Measurements from ENCODE around the gene EXOC3L2.

The EXOC3L2 gene

DNA sequence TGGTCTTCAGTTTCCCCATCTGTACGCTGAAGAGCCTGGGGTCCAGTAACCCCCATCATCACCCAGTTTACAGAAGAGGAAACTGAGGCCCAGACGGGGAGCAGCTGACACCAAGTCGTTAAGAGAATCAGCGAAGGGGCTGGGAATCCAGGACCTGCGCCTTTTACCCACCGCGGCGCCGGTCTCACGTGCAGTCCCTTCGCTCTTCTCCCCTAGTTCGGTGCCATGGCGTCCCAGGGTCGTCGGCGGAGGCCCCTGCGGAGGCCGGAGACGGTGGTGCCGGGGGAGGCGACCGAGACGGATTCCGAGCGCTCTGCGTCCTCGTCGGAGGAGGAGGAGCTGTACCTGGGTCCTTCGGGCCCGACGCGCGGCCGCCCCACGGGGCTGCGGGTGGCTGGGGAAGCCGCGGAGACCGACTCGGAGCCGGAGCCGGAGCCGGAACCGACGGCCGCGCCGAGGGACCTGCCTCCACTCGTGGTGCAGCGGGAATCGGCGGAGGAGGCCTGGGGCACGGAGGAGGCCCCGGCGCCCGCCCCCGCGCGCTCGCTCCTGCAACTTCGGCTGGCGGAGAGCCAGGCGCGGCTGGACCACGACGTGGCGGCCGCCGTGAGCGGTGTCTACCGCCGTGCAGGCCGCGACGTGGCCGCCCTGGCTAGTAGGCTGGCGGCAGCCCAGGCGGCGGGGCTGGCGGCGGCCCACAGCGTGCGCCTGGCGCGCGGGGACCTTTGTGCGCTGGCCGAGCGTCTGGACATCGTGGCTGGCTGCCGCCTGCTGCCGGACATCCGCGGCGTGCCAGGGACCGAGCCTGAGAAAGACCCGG is 65.9 kb downstream of the EXOC3L2 start:
- DNase-seq (ENCODE audit: low read depth): no peak
- H3K4me3 ChIP-seq (ENCODE audit: control insufficient read depth, low read depth, low read length): peak overlapping the region; percentile 84
- TF ChIP-seq, protein P1, sequence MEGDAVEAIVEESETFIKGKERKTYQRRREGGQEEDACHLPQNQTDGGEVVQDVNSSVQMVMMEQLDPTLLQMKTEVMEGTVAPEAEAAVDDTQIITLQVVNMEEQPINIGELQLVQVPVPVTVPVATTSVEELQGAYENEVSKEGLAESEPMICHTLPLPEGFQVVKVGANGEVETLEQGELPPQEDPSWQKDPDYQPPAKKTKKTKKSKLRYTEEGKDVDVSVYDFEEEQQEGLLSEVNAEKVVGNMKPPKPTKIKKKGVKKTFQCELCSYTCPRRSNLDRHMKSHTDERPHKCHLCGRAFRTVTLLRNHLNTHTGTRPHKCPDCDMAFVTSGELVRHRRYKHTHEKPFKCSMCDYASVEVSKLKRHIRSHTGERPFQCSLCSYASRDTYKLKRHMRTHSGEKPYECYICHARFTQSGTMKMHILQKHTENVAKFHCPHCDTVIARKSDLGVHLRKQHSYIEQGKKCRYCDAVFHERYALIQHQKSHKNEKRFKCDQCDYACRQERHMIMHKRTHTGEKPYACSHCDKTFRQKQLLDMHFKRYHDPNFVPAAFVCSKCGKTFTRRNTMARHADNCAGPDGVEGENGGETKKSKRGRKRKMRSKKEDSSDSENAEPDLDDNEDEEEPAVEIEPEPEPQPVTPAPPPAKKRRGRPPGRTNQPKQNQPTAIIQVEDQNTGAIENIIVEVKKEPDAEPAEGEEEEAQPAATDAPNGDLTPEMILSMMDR (IDR thresholded peaks at IDR 0.05; ENCODE audit: control insufficient read depth, insufficient read depth, low read depth, low read length, missing control alignments): no peak

DNA sequence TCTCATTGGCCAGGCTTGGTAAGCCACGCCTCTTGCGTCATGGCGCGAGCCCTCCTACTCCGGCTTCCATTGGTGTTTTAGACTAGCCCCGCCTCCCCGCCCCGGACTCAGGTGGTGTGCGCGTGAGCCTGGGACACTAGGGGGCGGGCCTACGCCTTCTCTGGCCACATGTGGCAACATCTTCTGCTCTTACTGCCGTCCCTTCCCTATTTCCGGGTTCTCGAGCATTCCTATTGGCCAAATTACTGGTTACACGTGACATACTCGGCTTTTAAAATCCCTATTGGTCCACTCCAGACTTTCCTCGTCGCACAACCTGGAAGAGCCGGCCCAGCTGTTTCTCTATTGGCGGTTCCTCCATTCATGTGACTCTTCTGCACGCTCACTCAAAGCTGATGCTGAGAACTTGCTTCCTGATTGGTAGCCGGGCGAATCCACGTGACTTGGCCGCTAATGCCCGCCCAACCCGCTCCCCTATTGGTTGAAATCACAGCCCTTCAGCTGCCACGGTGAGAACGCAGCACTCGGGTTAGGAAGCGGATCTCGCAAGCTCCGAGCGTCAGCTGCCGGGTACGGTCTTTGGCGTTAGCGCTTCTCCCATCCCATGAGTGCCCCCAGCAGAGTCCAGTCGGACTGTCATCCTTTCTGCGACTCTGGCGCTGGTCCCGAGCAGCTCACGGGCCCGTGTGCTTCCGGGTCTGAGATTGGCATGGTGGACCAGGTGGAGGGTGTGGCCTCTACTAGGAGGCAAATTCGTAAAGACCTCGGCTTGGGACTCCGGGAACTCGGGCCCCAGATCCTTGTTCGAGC is 66.7 kb downstream of the EXOC3L2 start, which contains the start of gene BLOC1S3:
Gene BLOC1S3 (plus strand): TSS at position 523 of the 810 bp plus-strand sequence. CDS start 513 bp downstream, outside the sequence.
- H3K4me3 ChIP-seq (ENCODE audit: control insufficient read depth, low read depth, low read length): peak within 1 kb of the TSS; percentile 84
- TF ChIP-seq, protein P1 (IDR thresholded peaks at IDR 0.05; ENCODE audit: control insufficient read depth, insufficient read depth, low read depth, low read length, missing control alignments): peak; percentile 38
- DNase-seq (ENCODE audit: low read depth): peak; percentile 100

DNA sequence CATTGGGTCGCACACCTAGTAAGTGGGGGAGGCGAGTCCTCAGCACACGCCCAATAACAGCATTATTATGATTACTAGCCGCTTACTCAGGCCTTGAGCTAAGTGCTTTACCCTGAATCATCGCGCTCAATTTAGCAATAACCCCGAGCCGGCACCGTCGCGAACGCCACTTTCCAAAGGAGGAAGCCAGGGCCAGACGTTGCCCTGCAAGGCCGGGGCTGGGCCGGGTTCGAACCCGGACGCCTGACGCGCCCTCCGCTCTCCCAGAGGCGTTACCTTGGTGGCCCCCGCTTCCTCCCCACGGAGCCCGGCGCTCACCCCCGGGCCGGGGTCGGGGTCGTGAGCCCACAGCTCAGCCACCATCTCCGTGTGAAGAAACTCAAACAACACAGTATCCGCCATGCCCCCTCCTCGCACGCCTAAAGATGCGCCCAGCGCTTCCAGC is 67.4 kb downstream of the EXOC3L2 start, which contains the start of gene TRAPPC6A:
Gene TRAPPC6A (minus strand): TSS at position 421 of the 445 bp plus-strand sequence. CDS start 19 bp downstream, at position 402.
- H3K4me3 ChIP-seq (ENCODE audit: control insufficient read depth, low read depth, low read length): peak within 1 kb of the TSS; percentile 84
- TF ChIP-seq, protein P1 (IDR thresholded peaks at IDR 0.05; ENCODE audit: control insufficient read depth, insufficient read depth, low read depth, low read length, missing control alignments): no peak
- peak; percentile 45 for DNase-seq (ENCODE audit: low read depth)

DNA sequence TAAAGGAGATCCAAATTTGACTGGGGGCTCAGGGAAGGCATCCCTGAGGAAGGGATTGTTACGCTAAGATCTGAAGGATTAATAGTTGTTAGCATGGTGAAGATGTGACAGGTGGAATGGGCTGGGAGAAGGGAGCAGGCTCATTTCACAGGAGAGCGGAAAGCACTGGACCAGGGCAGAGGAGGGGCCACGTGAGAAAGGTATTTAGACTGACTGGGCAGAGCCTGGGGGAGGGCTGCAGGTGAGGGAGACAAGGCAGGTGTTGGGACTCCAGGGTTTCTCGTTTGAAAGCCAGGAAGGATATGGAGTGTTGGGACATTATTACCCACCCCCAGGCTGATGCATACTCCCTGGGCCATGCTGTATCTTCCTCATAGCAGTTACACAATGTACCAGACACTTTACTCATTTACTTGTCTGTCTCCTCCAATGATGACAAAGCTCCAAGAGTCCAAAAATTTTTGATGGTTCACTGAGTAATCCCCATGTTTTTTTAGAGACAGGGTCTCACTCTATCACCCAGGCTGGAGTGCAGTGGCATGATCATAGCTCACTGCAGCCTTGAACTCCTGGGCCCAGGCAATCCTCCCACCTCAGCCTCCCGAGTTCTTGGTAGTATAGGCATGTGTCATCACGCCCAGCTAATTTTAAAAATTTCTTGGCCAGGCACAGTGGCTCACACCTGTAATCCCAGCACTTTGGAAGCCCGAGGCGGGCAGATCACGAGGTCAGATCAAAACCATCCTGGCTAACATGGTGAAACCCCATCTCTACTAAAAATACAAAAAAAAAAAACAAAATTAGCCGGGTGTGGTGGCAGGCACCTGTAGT is 69.5 kb downstream of the EXOC3L2 start:
- DNase-seq (ENCODE audit: low read depth): no peak

DNA sequence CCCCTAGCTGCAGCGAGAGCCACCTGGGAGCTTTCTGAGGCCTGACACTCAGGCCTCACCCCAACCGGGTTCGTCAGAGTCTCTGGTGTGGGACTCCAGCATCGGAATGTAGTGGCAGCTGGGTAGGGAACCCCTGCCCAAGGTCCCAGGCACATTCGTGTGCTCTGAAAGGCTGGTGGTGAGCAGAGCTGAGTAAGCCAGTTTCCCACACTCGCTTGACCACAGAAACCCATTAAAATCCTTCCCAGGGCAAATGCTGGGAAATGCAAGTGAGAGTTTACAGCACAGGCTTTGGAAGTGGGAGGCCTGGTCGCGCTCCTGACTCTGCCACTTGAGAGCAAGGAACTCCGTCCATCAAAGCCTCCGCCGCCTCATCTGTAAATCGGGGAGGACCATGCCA is 71.4 kb downstream of the EXOC3L2 start:
- TF ChIP-seq, protein P1 (IDR thresholded peaks at IDR 0.05; ENCODE audit: control insufficient read depth, insufficient read depth, low read depth, low read length, missing control alignments): no peak
- DNase-seq (ENCODE audit: low read depth): peak; percentile 95
- no peak overlapping the region for H3K4me3 ChIP-seq (ENCODE audit: control insufficient read depth, low read depth, low read length)

More for the DNA sequence above, 69.5 kb downstream of the EXOC3L2 start:
- TF ChIP-seq, protein P1 (IDR thresholded peaks at IDR 0.05; ENCODE audit: control insufficient read depth, insufficient read depth, low read depth, low read length, missing control alignments): no peak
- H3K4me3 ChIP-seq (ENCODE audit: control insufficient read depth, low read depth, low read length): no peak overlapping the region
